ENCODE measurements around the gene DPP8.

Gene DPP8

DNA sequence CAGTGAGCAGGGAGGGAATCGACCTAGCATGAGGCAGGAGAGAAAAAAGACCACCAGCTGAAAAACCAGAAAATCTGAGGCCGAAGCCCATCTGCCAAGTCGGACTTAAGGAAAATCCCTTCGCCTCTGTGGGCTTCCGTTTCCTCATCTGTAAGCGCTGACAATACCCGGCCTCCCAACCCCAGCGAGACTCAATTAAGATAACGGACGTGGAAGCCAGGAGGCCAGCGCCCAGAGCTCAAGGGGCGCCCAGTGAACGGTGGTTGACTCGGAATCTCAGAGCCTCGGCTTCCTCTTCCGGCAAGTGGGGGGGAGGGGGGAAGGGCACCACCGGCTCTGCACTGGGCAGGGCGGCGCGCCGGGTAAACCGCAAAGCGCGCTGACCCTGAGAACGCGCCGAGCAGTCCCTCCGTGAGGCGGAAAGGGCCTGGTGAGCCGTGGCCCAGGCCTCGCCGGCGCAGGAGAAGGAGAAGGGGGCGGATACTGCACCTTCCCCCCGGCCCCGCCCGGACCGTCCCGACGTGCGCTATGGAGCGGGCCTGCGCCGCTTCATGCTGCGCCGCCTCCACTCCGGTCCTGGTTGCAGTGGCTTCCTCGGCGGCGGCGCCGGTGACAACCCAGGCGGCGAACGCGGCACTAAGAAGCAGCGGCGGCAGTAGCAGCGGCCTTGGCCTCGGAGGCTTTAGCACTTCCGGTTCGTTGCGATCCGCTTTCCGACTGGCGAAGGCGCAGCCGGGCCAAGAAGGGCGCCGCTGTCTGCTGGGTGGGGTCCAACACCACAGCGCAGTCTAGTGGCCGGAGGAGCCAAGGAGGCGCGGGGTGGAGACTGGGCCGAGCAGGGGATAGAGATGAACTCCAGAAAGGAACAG, at the start of gene DPP8:
DPP8 (minus strand) TSS at position 693 of the 869 bp plus-strand sequence. CDS start 5,136 bp downstream, outside the sequence.
- peaks cover 28% of the 10 kb centered on the region for H3K79me2 ChIP-seq (ENCODE audit: insufficient read depth, low read depth)
- H3K27ac ChIP-seq = peak within 1 kb of the TSS; percentile 91

DNA sequence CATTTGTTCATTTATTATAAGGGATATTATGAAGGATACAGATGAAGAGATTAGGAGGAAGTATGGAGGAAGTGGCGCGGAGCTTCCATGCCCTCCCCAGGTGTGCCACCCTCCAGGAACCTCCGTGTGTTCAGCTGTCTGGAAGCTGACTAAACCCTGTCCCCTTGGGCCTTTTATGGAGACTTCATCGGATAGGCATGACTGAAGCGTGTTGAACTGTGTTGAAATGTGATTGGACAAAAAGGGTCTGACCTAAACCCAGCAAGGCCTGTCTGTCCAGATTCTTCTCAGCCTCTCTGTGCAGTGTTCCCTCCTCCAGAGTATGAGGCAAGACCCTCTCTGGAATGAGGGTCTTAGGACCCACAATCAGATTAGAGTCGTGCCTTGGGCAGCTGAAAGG, 44.4 kb upstream of the DPP8 start:
- Histone ChIP-seq H4K20me1 (ENCODE audit: insufficient read depth) (no peaks in the 10 kb centered on the region), H3K27me3 (ENCODE audit: insufficient read depth, low read depth) (no peaks in the 10 kb centered on the region), H3K27ac (no peak overlapping the region), H2AFZ (ENCODE audit: low read depth) (no peak overlapping the region), H3K79me2 (ENCODE audit: insufficient read depth, low read depth) (no peaks in the 10 kb centered on the region), H3K9ac (no peak overlapping the region), H3K4me3 (IDR thresholded peaks at IDR 0.05; ENCODE audit: insufficient read depth, low read depth, low read length) (no peak overlapping the region), H3K36me3 (ENCODE audit: insufficient read depth) (peaks cover 3% of the 10 kb centered on the region; the same call in 1 of the 2 replicates), H3K4me2 (no peak overlapping the region), H3K4me1 (ENCODE audit: low read depth, poor library complexity, severe bottlenecking) (no peaks in the 10 kb centered on the region)
- TF ChIP-seq, protein P1, sequence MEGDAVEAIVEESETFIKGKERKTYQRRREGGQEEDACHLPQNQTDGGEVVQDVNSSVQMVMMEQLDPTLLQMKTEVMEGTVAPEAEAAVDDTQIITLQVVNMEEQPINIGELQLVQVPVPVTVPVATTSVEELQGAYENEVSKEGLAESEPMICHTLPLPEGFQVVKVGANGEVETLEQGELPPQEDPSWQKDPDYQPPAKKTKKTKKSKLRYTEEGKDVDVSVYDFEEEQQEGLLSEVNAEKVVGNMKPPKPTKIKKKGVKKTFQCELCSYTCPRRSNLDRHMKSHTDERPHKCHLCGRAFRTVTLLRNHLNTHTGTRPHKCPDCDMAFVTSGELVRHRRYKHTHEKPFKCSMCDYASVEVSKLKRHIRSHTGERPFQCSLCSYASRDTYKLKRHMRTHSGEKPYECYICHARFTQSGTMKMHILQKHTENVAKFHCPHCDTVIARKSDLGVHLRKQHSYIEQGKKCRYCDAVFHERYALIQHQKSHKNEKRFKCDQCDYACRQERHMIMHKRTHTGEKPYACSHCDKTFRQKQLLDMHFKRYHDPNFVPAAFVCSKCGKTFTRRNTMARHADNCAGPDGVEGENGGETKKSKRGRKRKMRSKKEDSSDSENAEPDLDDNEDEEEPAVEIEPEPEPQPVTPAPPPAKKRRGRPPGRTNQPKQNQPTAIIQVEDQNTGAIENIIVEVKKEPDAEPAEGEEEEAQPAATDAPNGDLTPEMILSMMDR (conservative IDR thresholded peaks at IDR 0.05; ENCODE audit: low read depth, low read length) = no peak

More for the DNA sequence above, at the start of gene DPP8:
- Histone ChIP-seq H3K4me1 (ENCODE audit: low read depth, poor library complexity, severe bottlenecking) (peaks cover 19% of the 10 kb centered on the region), H3K27me3 (ENCODE audit: insufficient read depth, low read depth) (no peaks in the 10 kb centered on the region), H4K20me1 (ENCODE audit: insufficient read depth) (no peaks in the 10 kb centered on the region), H3K9ac (peak within 1 kb of the TSS; percentile 85), H3K4me2 (peak within 1 kb of the TSS; percentile 100), H2AFZ (ENCODE audit: low read depth) (peak within 1 kb of the TSS; percentile 88), H3K36me3 (ENCODE audit: insufficient read depth) (no peaks in the 10 kb centered on the region), H3K4me3 (IDR thresholded peaks at IDR 0.05; ENCODE audit: insufficient read depth, low read depth, low read length) (no peak within 1 kb of the TSS)
- TF ChIP-seq, protein P1 (conservative IDR thresholded peaks at IDR 0.05; ENCODE audit: low read depth, low read length) = peak; percentile 67

DNA sequence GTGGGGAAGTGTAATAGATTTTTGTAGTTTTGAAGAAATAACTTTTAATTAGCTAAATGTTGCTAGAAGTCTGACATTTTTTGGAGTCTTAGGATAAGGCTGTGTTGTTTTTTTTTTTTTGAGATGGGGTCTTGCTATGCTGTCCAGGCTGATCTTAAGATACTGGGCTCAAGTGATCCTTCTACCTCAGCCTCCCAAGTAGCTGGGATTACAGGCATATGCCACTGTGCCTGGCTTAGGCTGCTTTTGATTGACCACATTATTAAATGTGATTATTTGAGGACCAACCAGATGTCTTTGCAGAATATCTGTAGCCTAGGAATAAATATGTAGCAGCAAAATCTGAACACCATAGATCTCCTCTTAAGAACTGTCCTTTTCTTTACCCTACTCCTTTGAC, 42.5 kb upstream of the DPP8 start:
- no peak overlapping the region for H3K4me2 ChIP-seq
- no peaks in the 10 kb centered on the region for H4K20me1 ChIP-seq (ENCODE audit: insufficient read depth)
- no peak overlapping the region for H3K27ac ChIP-seq
- no peaks in the 10 kb centered on the region for H3K4me1 ChIP-seq (ENCODE audit: low read depth, poor library complexity, severe bottlenecking)
- H3K27me3 ChIP-seq (ENCODE audit: insufficient read depth, low read depth) = no peaks in the 10 kb centered on the region
- TF ChIP-seq, protein P1 (conservative IDR thresholded peaks at IDR 0.05; ENCODE audit: low read depth, low read length) = no peak
- H3K4me3 ChIP-seq (IDR thresholded peaks at IDR 0.05; ENCODE audit: insufficient read depth, low read depth, low read length) = no peak overlapping the region
- H3K9ac ChIP-seq = no peak overlapping the region
- H3K79me2 ChIP-seq (ENCODE audit: insufficient read depth, low read depth) = no peaks in the 10 kb centered on the region
- no peak overlapping the region for H2AFZ ChIP-seq (ENCODE audit: low read depth)
- peaks cover 3% of the 10 kb centered on the region; the same call in 1 of the 2 replicates for H3K36me3 ChIP-seq (ENCODE audit: insufficient read depth)

DNA sequence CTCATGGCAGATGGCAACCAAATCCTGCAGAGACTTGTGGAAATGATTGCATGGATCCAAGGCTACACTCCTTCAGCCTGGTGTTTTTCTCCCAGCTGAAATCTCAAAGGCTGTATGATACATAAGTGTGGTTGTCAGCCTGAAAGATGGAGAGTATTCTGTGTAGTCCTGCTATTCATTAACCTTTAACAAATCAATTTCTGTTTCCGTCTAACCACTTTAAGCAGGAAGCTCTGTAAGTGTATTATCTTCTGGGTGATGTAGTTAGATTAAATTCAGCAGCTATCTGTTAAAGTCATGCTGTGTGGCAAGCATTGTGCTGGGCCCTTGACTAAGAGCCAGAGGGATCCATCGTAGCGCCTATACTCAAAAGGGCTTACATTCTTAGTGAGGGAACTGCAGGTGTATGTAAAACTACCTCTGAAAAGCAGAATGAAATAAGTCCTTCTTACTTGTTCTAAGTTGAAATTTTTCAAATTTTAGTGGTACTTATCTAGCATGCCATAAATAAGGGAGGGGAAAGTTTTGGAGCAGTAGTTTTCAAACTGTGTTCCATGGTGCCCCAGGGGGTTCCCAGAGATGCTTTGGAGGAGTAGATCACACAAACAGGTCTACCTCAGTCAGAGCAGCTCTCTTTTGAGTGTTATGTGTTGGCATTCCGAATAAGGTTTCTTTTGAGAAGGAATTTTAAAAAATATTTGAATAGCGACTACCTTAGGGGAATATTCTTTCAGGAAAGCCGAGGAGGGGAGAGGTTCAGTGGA, 41.7 kb upstream of the DPP8 start:
- Histone ChIP-seq H2AFZ (ENCODE audit: low read depth) (no peak overlapping the region), H3K4me3 (IDR thresholded peaks at IDR 0.05; ENCODE audit: insufficient read depth, low read depth, low read length) (no peak overlapping the region), H3K79me2 (ENCODE audit: insufficient read depth, low read depth) (no peaks in the 10 kb centered on the region), H3K4me1 (ENCODE audit: low read depth, poor library complexity, severe bottlenecking) (no peaks in the 10 kb centered on the region), H3K36me3 (ENCODE audit: insufficient read depth) (peaks cover 3% of the 10 kb centered on the region; the same call in 1 of the 2 replicates), H3K27me3 (ENCODE audit: insufficient read depth, low read depth) (no peaks in the 10 kb centered on the region), H3K9ac (no peak overlapping the region), H3K27ac (no peak overlapping the region), H3K4me2 (no peak overlapping the region), H4K20me1 (ENCODE audit: insufficient read depth) (no peaks in the 10 kb centered on the region)
- TF ChIP-seq, protein P1 (conservative IDR thresholded peaks at IDR 0.05; ENCODE audit: low read depth, low read length) = no peak

All from KMS-11 (cell line).